ENCODE measurements around the gene PRKAG2.
"Not testable (repeated sequence)": the region's sequence is repeated elsewhere in the genome, so short reads cannot be mapped to it uniquely, and the experiment has no call there.

PRKAG2 gene

DNA sequence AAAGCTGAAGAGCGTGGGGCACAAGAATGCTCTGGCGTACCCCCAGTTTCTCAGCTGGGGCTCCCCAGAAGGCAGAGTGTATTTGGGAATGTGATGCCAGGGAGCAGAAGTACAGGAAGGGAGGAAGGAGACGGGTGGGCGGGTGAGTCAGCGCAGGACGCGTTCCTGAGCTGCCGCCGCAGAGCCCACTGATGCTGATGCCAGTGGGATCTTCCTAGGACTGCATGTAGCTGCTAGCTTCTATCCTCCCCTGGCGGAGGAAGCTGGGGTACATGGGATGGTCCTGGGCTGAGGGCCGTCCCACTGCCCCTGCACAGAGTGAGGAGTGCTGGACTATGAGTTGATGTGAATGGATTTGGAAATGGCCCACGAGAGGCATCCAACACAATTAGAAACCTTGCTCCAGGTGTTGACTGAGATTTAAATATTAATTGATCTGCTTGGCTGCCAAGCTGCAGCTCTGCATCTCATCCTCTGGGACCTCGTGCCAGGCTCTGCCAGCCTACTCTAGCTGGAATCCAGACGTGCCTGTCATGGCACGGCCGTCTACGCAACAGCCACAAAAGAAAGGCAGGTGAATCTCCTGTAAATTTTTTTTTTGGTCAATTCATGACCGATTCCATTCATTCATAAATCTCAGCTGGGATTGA is 291.0 kb downstream of the PRKAG2 start:
- no peak for DNase-seq (ENCODE audit: low spot score)

DNA sequence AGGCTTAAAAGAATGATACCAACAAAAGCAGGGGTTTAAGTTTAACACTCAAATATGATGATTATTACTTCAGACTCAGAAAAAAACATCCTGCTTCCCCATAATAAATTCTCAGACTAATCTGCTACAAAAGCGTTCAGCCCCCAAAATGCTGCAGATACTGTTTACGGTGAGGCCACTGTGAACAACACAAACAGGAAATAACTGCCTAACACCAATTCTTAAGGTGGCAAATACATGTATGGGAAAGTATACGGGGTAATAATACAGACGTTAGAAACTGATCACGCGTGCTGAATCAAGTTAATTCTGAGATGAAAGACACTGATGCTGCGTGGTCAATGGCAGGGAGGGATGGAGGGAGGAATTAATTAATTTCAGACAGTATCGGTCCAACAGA is 295.2 kb downstream of the PRKAG2 start:
- no peak for DNase-seq (ENCODE audit: low spot score)

DNA sequence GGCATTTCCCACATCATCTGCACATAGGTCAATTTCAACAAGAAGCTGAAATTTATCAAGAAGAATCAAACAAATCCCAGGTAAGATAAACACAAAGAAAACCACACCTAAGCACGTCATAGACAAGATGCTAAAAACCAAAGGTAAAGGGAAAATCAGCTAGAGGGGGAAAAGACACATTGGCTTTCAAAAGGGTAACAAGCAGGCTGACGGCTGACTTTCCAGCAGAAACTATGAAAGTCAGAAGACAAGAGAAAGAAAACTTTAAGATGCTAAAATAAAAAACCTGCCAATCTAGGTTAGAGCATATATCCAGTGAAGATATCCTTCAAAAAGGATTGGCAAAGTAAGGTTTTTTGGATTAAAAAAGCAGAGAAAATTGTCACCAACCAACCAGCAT is 297.3 kb downstream of the PRKAG2 start:
- no peak for DNase-seq (ENCODE audit: low spot score)

DNA sequence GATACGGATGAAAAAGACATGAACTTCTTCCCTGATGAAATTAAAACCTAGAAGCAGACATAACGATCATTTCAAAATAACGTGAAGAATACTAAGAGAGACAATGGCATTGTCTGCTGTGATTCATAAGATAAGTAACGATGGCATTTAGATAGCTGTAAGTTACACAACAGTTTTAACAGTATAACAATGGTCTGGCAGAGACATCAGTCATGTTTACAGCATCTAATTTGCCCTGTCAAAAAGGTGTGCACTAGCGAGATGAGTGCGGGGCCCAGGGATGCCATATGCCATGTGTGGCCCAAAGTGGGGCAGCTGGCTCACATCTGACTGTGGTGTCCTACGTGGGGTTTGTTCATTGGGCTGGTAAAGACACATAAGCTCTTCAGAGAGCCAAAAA is 301.5 kb downstream of the PRKAG2 start:
- DNase-seq (ENCODE audit: low spot score), result no peak

- not testable (repeated sequence) for DNase-seq (ENCODE audit: low spot score)
These were observed 303.9 kb downstream of the PRKAG2 start for GRCh38 chr7:151573046-151573445.

GRCh38 chr7:151572136-151572535 is 304.8 kb downstream of the PRKAG2 start:
- no peak for DNase-seq (ENCODE audit: low spot score)

- no peak for DNase-seq (ENCODE audit: low spot score)
These were observed 305.4 kb downstream of the PRKAG2 start for GRCh38 chr7:151571471-151571870.

DNA sequence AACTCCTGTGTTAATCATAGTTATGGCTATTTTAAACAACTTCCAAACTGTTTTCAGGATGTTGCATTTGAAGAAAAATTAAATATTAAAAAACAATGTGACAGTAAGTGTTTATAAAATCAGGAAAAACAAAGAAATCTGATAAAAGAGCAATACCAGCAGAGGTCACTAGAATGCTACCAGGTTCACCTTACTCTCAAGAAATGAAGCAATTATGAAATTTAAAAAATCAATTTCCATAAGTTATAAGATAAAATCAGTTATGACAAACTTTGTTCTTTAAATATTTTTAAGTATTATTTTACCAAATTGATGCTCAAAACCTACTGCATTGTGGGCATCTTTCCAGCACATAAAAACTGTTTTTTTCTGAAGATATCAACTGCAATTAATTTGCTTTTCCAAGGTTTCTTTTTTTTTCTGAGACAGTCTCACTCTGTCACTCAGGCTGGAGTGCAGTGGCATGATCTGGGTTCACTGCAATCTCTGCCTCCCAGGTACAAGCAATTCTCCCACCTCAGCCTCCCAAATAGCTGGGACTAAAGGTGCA is 306.5 kb downstream of the PRKAG2 start:
- no peak for DNase-seq (ENCODE audit: low spot score)

- DNase-seq (ENCODE audit: low spot score), result no peak
These were observed 307.7 kb downstream of the PRKAG2 start for GRCh38 chr7:151568956-151569940.

- DNase-seq (ENCODE audit: low spot score), result no peak
These were observed 310.0 kb downstream of the PRKAG2 start for GRCh38 chr7:151566897-151567320.

- no peak for DNase-seq (ENCODE audit: low spot score)
These were observed 311.4 kb downstream of the PRKAG2 start for GRCh38 chr7:151565541-151565940.

GRCh38 chr7:151560243-151560642 is 316.7 kb downstream of the PRKAG2 start:
- DNase-seq (ENCODE audit: low spot score), result no peak

- DNase-seq (ENCODE audit: low spot score), result no peak
These were observed 317.2 kb downstream of the PRKAG2 start for GRCh38 chr7:151559557-151560183.

DNA sequence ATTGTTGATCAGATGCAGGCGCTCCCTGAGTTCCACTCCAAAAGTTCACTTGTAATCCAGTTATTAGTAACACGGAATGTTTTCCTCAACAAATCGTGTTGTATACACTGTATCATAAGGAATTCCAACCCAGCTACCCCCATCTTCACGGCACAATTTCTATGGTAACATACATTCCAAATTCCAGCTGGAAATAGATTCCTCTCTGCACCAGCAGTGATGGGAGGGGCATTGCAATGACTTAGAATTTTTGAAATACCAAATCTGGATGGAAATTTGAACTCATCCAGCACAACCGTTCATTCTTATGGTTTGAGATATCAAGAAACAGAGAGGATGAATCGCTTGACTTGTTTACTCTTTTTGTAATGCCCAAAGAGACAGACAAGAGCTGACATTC is 318.3 kb downstream of the PRKAG2 start:
- DNase-seq (ENCODE audit: low spot score), result no peak

DNA sequence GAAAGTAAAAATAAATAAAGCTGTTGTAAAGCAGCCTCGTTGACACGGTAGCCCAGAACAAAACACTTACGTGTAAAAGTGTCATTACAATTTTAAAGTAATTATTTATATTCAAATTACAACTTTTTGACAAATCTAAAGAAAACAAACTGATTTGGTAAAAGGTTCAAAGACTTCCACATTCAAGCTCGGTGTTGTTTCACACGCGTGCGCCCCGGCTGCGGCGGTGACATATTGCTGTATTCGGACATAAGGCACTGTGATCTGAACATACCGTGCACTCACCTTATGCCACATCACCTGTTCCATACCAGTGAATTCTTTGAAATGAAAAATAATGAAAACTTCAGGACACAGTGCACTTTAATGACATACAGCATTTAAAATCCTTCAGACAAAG is 320.3 kb downstream of the PRKAG2 start:
- DNase-seq (ENCODE audit: low spot score), result no peak

DNA sequence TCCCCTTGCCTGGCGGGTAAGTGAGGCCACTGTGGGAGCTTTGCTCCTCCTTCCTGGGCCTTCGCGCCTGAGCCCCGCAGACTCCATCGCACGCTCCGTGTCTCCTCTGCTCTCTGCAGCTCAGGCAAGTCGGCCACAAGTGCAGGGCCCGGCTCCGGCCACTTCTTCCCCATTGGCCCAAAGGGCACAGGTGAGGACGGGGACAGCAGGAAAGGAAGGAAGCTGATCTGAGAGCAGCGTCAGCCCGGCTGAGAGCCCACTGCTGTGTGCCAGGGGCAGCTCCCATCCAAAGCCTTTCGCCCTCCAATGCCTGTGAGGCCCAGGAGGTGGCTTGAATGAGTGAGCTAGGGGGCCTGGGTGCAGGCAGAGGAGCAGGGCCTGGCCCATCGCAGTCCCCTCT is 323.6 kb downstream of the PRKAG2 start:
- no peak for DNase-seq (ENCODE audit: low spot score)

DNA sequence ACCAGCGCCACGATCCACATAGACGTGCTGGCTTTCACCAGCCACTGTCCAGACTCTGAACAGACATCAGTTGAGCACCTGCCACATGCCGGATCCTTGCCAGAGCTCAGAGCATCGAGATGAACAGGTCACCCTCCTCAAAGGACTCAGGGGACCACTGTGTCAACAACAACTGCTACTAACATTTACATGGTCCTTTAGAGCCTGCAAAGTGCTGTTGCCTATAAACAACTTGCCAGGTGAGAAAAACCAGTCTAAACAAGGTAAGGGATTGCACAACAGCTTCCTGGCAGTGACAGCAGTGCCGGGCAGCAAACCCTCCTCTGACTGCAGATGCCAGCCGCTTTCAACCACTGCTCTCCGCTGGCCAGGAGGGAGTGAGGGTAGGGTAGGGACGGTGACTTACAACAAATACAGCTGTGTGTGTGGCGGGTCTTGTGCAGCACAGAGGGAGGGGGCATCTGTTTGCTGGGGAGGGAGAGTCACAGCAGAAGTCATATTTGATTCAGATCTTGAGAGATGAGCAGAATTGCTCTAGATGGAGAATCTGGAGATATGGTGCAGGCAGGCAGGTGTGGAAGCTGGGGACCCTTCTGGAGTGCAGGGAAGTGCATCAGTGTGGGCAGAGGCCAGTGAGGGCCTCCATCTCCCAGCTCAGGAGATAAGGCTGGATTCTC is 324.4 kb downstream of the PRKAG2 start:
- no peak for DNase-seq (ENCODE audit: low spot score)

DNA sequence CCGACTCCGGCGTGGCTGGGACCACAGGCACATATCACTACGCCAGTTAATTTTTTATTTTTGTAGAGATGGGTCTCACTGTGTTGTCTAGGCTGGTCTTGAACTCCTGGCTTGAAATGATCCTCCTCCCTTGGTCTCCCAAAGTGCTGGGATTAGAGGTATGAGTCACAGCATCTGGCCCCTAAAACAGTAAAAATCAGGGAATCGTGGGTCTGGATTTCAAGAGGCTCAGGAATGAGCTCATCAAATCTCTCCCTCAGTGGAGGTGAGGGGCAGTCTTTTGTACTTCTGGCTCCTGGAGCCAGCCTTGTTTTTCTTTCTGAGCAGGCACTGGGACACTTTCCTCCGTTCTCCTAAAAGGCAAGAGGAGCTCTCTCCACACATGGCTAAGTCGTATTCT is 325.1 kb downstream of the PRKAG2 start:
- DNase-seq (ENCODE audit: low spot score), result no peak

- DNase-seq (ENCODE audit: low spot score), result no peak
These were observed 326.1 kb downstream of the PRKAG2 start for GRCh38 chr7:151550656-151551286.

- DNase-seq (ENCODE audit: low spot score), result no peak
These were observed 327.3 kb downstream of the PRKAG2 start for GRCh38 chr7:151549644-151550043.

DNA sequence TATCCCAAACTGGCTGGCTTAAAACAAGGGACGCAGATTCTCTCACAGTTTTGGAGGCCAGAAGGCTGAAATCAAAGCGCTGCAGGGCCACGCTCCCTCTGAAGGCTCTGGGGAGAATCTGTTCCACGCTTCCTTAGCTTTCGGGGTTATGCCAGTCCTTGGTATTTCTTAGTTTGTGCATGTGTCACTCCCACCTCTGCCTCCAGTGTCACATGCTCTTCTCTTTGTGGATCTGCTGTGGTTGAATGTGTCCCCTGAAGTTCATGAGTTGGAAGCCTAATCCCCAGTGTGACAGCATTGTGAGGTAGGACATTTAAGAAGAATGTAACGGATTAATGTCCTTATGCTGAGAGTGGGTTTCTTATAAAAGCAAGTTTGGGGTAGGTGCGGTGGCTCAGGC is 327.8 kb downstream of the PRKAG2 start:
- no peak for DNase-seq (ENCODE audit: low spot score)

Measured in CD4-positive, alpha-beta T cell treated with Interleukin-6 at 100 ng/mL for 8 hours (primary cell).